Ishikawa (cell line): ENCODE results near the gene SDHB.

ENCODE experiments used
- CEBPB ChIP-seq: IDR thresholded peaks from 2 replicates; pipeline ENCODE4 v1.6.1; 2012
- CREB1 ChIP-seq: IDR thresholded peaks from 2 replicates; pipeline ENCODE4 v1.6.1; 2012; ENCODE audit warnings: low read depth
- EGR1 ChIP-seq: IDR thresholded peaks from 2 replicates; pipeline ENCODE4 v1.6.1; 2012
- EP300 ChIP-seq: IDR thresholded peaks from 2 replicates; pipeline ENCODE4 v1.6.1; 2012; ENCODE audit warnings: borderline replicate concordance
- FOXM1 ChIP-seq: IDR thresholded peaks from 2 replicates; pipeline ENCODE4 v1.6.1; 2012; ENCODE audit warnings: low read depth, borderline replicate concordance
- NFIC ChIP-seq: IDR thresholded peaks from 2 replicates; pipeline ENCODE4 v1.6.1; 2012
- RAD21 ChIP-seq: IDR thresholded peaks from 2 replicates; pipeline ENCODE4 v1.6.1; 2012; ENCODE audit warnings: low read depth
- TAF1 ChIP-seq: IDR thresholded peaks from 2 replicates; pipeline ENCODE4 v1.6.1; 2012; ENCODE audit warnings: low read depth, mild to moderate bottlenecking
- TCF12 ChIP-seq: IDR thresholded peaks from 2 replicates; pipeline ENCODE4 v1.6.1; 2012; ENCODE audit warnings: low read depth
- TEAD4 ChIP-seq: IDR thresholded peaks from 2 replicates; pipeline ENCODE4 v1.6.1; 2012
- YY1 ChIP-seq: IDR thresholded peaks from 2 replicates; pipeline ENCODE4 v1.6.1; 2012; ENCODE audit warnings: low read depth
- TF ChIP-seq, protein P1 (sequence below): IDR thresholded peaks from 2 replicates; pipeline ENCODE4 v1.6.1; 2012; ENCODE audit warnings: low read depth, mild to moderate bottlenecking
- TF ChIP-seq, protein P2 (sequence below): IDR thresholded peaks from 2 replicates; pipeline ENCODE4 v1.6.1; 2012
- TF ChIP-seq, protein P3 (sequence below): IDR thresholded peaks from 2 replicates; pipeline ENCODE4 v1.6.1; 2012

DNA sequence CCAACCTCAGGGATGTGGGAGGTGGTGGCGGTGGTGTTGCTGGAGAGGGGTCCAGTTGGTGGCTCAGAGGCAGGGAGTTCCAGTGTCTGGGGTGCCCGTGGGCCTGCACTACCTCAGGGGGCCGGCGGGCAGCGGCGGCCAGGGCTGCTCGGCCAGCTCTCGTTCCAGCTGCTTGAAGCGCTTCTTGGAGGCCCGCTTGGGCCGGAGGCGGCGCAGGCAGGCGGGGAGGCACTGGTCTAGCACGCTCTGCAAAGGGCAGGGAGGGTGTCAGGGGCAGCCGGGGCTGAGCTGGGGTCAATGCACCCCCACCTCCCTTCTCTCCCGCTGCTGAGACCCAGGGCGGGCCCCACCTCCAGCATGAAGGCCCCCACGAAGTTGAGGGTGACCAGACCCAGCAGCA lies 67.7 kb downstream of the SDHB start:
- TF ChIP-seq RAD21 = no peak
- TF ChIP-seq, protein P1, sequence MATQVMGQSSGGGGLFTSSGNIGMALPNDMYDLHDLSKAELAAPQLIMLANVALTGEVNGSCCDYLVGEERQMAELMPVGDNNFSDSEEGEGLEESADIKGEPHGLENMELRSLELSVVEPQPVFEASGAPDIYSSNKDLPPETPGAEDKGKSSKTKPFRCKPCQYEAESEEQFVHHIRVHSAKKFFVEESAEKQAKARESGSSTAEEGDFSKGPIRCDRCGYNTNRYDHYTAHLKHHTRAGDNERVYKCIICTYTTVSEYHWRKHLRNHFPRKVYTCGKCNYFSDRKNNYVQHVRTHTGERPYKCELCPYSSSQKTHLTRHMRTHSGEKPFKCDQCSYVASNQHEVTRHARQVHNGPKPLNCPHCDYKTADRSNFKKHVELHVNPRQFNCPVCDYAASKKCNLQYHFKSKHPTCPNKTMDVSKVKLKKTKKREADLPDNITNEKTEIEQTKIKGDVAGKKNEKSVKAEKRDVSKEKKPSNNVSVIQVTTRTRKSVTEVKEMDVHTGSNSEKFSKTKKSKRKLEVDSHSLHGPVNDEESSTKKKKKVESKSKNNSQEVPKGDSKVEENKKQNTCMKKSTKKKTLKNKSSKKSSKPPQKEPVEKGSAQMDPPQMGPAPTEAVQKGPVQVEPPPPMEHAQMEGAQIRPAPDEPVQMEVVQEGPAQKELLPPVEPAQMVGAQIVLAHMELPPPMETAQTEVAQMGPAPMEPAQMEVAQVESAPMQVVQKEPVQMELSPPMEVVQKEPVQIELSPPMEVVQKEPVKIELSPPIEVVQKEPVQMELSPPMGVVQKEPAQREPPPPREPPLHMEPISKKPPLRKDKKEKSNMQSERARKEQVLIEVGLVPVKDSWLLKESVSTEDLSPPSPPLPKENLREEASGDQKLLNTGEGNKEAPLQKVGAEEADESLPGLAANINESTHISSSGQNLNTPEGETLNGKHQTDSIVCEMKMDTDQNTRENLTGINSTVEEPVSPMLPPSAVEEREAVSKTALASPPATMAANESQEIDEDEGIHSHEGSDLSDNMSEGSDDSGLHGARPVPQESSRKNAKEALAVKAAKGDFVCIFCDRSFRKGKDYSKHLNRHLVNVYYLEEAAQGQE = no peak
- no peak for TF ChIP-seq TAF1
- no peak for TF ChIP-seq YY1
- TF ChIP-seq, protein P2, sequence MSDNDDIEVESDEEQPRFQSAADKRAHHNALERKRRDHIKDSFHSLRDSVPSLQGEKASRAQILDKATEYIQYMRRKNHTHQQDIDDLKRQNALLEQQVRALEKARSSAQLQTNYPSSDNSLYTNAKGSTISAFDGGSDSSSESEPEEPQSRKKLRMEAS = no peak
- TF ChIP-seq, protein P3, sequence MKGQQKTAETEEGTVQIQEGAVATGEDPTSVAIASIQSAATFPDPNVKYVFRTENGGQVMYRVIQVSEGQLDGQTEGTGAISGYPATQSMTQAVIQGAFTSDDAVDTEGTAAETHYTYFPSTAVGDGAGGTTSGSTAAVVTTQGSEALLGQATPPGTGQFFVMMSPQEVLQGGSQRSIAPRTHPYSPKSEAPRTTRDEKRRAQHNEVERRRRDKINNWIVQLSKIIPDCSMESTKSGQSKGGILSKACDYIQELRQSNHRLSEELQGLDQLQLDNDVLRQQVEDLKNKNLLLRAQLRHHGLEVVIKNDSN = no peak
- TF ChIP-seq TEAD4 = no peak
- TF ChIP-seq EP300 = no peak
- no peak for TF ChIP-seq CREB1
- no peak for TF ChIP-seq CEBPB
- TF ChIP-seq EGR1 = no peak
- no peak for TF ChIP-seq NFIC
- TF ChIP-seq TCF12 = no peak
- TF ChIP-seq FOXM1 = no peak
